Pancreas (tissue), 10 donors: ENCODE data around the gene VPS8. TPM values are rescaled to one million over a fixed set of nuclear protein-coding genes. Genes with fewer than 3 reads are reported as not detected.

Experiments used
- ATAC-seq, 4 donors: fragments of 200-7000 bp; cut with Tn5 transposase; one replicate each; pipeline versions ENCODE4 v1.8.0 to v1.9.1; 2020; ENCODE audit warnings: mild to moderate bottlenecking in 4 of 4, moderate library complexity in 4 of 4
- DNase-seq, 6 donors: peaks; one replicate each; pipeline ENCODE4 v3.0.0-alpha.2; 2020
- FAIRE-seq: peaks from 2 replicates; lab custom pipeline; 2012; peaks lifted over from hg19 to GRCh38; lab: Jason Lieb, UNC
- H3K27ac ChIP-seq, 4 donors: fragments of 200-600 bp; sonication (generic); 1 replicate in 3 of 4; 2 replicates in 1 of 4; pipeline versions ENCODE4 v1.5.0 to v1.8.0; 2020
- H3K27me3 ChIP-seq, 4 donors: fragments of 200-600 bp; one replicate each; pipeline ENCODE4 v1.8.0; 2021
- H3K36me3 ChIP-seq, 3 donors: fragments of 200-600 bp; sonication (generic) in 1 of 3; one replicate each; pipeline versions ENCODE4 v1.5.0 to v1.8.0; 2020 to 2021
- H3K4me1 ChIP-seq, 3 donors: fragments of 200-600 bp; one replicate each; pipeline ENCODE4 v1.8.0; 2021
- H3K4me3 ChIP-seq, 4 donors: fragments of 200-600 bp; sonication (generic) in 2 of 4; one replicate each; pipeline versions ENCODE4 v1.5.0 to v1.8.0; 2020 to 2021
- H3K9me3 ChIP-seq, 4 donors: fragments of 200-600 bp; one replicate each; pipeline ENCODE4 v1.8.0; 2021
- CTCF ChIP-seq, 4 donors: fragments of 200-600 bp; sonication (generic) in 3 of 4; IDR thresholded peaks; one replicate each; pipeline versions ENCODE4 v1.5.0 to v1.8.0; 2021; ENCODE audit warnings: antibody characterized with exemption in 4 of 4
- WGBS, 2 donors: extraction: QIAGEN DNeasy Blood & Tissue Kit; methylation state at CpG; one replicate each; pipeline ENCODE4 v1.1.7; 2013; 5-methylcytosine and 5-hydroxymethylcytosine counted together
- intact Hi-C, 3 donors: fragments of 100-400 bp; cut with DNase I; formaldehyde crosslinking; loops; one replicate each; pipeline versions ENCODE4 v1.11.1 to v1.14.2; 2022
- polyA plus RNA-seq, 2 donors: library from polyadenylated mRNA; stranded (reverse); fragments of 200-250 nt; gene quantifications; one replicate each; pipeline ENCODE4 v1.2.3, GENCODE V29; 2013
- total RNA-seq, 6 donors: library from RNA; stranded (reverse); fragmentation: NEBNext Ultra II Directional in 4 of 6; extraction: Animal tissue kit (Norgen Biotek cat#: 25700) in 4 of 6; gene quantifications; one replicate each; pipeline versions ENCODE4 v1.2.1 to v1.2.4, GENCODE V29; 2021 to 2023
- donor health status: healthy with polysubstance abuse.
- donor health status: DM: no; HTN: no; CAD: no; lungs with moderate emphysema.
- donor health status: DM: no; HTN: no; CAD: no.
- donor health status: control.
- donor health status: control.
- donor health status: Bipolar disorder and iron deficiency.
- donor health status: DM: yes; HTN: yes; CAD: no.
- donor health status: DM: no; HTN: no; CAD: no.
- donor health status: DM: no; HTN: no; CAD: no.
- donor health status: DM: yes; HTN: yes; CAD: no.

Gene VPS8, protein sequence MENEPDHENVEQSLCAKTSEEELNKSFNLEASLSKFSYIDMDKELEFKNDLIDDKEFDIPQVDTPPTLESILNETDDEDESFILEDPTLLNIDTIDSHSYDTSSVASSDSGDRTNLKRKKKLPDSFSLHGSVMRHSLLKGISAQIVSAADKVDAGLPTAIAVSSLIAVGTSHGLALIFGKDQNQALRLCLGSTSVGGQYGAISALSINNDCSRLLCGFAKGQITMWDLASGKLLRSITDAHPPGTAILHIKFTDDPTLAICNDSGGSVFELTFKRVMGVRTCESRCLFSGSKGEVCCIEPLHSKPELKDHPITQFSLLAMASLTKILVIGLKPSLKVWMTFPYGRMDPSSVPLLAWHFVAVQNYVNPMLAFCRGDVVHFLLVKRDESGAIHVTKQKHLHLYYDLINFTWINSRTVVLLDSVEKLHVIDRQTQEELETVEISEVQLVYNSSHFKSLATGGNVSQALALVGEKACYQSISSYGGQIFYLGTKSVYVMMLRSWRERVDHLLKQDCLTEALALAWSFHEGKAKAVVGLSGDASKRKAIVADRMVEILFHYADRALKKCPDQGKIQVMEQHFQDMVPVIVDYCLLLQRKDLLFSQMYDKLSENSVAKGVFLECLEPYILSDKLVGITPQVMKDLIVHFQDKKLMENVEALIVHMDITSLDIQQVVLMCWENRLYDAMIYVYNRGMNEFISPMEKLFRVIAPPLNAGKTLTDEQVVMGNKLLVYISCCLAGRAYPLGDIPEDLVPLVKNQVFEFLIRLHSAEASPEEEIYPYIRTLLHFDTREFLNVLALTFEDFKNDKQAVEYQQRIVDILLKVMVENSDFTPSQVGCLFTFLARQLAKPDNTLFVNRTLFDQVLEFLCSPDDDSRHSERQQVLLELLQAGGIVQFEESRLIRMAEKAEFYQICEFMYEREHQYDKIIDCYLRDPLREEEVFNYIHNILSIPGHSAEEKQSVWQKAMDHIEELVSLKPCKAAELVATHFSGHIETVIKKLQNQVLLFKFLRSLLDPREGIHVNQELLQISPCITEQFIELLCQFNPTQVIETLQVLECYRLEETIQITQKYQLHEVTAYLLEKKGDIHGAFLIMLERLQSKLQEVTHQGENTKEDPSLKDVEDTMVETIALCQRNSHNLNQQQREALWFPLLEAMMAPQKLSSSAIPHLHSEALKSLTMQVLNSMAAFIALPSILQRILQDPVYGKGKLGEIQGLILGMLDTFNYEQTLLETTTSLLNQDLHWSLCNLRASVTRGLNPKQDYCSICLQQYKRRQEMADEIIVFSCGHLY (N-terminal part only)
- 10 to 100 TPM; 11.8 to 37.5 (median 21.2) TPM for total RNA-seq
- 10 to 100 TPM in 1 of 2 donors, 1 to 10 TPM in 1; 7.9 to 14.6 TPM for polyA plus RNA-seq

GRCh38 chr3:184811999-184812661, at the start of gene VPS8:
VPS8 (plus strand) TSS chr3:184812166; CDS start chr3:184824633, 12,467 bp downstream.
- Histone ChIP-seq H3K27me3 (no peaks in the 10 kb centered on the region), H3K4me3 (peak within 1 kb of the TSS; percentile 50 to 90 (median 72)), H3K36me3 (no peaks in the 10 kb centered on the region), H3K9me3 (no peaks in the 10 kb centered on the region), H3K27ac (peak within 1 kb of the TSS in 3 of 4 donors; percentile 38 to 64 (median 58)), H3K4me1 (peaks cover 0 to 11% (median 7%) of the 10 kb centered on the region in 3 donors)
- peak; percentile 21 to 53 (median 48) for TF ChIP-seq CTCF (IDR thresholded peaks at IDR 0.05)
- intact Hi-C loops: no loop called here
- FAIRE-seq: no peak
- ATAC-seq: peak; percentile 98 to 99 (median 98)
- 0% methylated on average over 50 of the region's 50 CpGs for WGBS, 2 donors
- DNase-seq: peak; percentile 94 to 99 (median 96)

DNA sequence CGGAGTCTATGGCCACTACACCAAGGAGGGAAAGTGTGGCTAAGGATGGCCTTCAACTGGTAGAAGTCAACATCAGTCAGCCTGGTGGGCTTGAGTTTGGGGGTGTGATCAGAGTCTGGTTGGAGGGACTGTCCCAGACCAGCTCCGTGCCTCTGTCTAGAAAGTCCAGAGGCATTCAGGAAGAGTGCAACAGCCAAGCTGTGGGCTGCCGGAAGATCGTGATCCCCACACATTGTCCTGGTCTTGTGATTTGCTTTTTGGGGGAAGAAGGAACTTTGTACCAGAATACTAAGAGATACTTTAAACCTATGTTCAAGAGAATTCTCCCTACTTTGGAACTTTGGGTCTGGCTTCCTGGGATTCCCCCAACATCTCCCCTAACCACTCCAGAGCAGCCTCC, 47.8 kb upstream of the VPS8 start:
- Histone ChIP-seq H3K27ac (no peak overlapping the region), H3K27me3 (no peaks in the 10 kb centered on the region), H3K9me3 (no peaks in the 10 kb centered on the region), H3K4me3 (no peak overlapping the region), H3K36me3 (no peaks in the 10 kb centered on the region), H3K4me1 (peaks cover 17 to 29% (median 22%) of the 10 kb centered on the region in 3 donors)
- FAIRE-seq (no peak), ATAC-seq (no peak), DNase-seq (no peak)
- TF ChIP-seq CTCF (IDR thresholded peaks at IDR 0.05): no peak
- intact Hi-C loops: no loop called here
- WGBS, 2 donors: 94 to 97% methylated on average over 4 of the region's 4 CpGs

- DNase-seq (peak in 1 of 6 donors; percentile 21), ATAC-seq (no peak), FAIRE-seq (no peak)
- Histone ChIP-seq H3K9me3 (no peaks in the 10 kb centered on the region), H3K27ac (no peak overlapping the region), H3K36me3 (no peaks in the 10 kb centered on the region), H3K4me1 (peaks cover 17 to 23% (median 20%) of the 10 kb centered on the region in 3 donors), H3K4me3 (no peak overlapping the region), H3K27me3 (no peaks in the 10 kb centered on the region)
- intact Hi-C loops: no loop called here
- no peak for TF ChIP-seq CTCF (IDR thresholded peaks at IDR 0.05)
- 64 to 69% methylated on average over 10 of the region's 10 CpGs for WGBS, 2 donors
Measured at GRCh38 chr3:184765047-184765729, 46.8 kb upstream of the VPS8 start.

- no peaks in the 10 kb centered on the region for H3K9me3 ChIP-seq
- H3K4me3 ChIP-seq: no peak overlapping the region
- H3K4me1 ChIP-seq: peaks cover 15 to 18% (median 17%) of the 10 kb centered on the region in 3 donors
- no peaks in the 10 kb centered on the region for H3K27me3 ChIP-seq
- peak in 1 of 6 donors; percentile 5 for DNase-seq
- H3K27ac ChIP-seq: no peak overlapping the region
- 73 to 83% methylated on average over 7 of the region's 7 CpGs for WGBS, 2 donors
- no peak for FAIRE-seq
- intact Hi-C loops: no loop called here
- peak in 1 of 4 donors; percentile 7 for ATAC-seq
- H3K36me3 ChIP-seq: no peaks in the 10 kb centered on the region
- TF ChIP-seq CTCF (IDR thresholded peaks at IDR 0.05): no peak
Measured at GRCh38 chr3:184765730-184766074, 46.3 kb upstream of the VPS8 start.
